HG03571 (cell line): ENCODE measurements around the gene CRYBA2.

Experiments
- ATAC-seq: cut with Tn5 transposase; IDR thresholded peaks from one replicate; pipeline ENCODE4 v1.9.1; 2021; ENCODE audit not compliant: unreplicated experiment

CRYBA2 gene

DNA sequence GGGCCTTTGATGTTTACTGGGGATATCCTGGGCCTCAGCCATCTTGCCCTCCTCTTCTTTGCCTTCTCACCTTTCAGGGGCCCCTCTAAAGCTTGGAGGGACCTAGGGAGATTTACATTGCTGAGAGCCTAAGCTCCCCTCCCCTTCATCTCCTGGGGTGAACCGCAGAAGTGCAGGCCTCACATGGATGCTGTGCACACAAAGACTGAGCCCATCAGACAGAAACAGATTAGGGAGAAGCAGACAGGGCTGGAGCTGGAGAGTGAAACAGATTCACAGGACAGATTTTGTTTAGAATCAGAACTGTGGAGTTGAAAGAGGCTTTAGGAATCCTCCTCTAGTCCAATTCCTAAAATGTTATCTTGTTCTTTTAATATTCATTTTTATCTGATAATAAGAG, 37.2 kb downstream of the CRYBA2 start:
- no peak for ATAC-seq

DNA sequence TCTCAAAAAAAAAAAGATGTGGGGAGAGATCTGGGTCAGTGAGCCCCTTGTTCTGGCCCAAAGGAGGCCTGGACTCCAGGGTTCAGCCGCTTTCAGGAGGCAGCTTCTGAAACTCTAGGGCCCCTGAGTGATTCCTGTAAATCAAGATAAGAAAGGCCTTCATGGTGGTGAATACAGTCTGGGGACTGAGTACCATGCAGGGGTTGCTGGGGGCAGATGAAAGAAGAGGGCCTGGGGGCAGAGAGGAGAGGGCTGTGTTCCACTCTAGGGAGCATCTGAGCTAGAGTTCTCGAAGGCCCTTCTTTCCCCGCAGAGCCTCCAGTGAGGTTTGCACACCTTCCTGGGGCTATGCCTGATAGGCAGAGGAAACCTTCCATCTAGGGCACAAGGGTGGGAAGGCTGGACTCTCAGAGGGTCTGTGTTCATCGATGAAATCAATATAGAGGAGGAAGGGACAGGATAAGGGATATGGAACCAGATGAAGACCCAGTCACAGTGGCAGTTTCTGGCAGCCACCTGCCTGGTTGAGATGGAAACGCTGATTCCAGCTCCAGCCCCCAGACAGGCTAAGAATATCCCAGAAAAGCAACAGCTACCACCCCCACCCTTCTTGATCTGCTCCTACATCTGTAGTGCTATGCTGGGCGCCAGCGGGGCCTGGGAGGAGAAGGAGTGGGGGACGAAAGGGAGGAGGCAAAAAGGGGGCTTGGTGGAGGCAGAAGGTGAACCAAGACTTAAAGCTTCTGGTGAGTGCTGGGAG, 38.5 kb downstream of the CRYBA2 start:
- no peak for ATAC-seq

DNA sequence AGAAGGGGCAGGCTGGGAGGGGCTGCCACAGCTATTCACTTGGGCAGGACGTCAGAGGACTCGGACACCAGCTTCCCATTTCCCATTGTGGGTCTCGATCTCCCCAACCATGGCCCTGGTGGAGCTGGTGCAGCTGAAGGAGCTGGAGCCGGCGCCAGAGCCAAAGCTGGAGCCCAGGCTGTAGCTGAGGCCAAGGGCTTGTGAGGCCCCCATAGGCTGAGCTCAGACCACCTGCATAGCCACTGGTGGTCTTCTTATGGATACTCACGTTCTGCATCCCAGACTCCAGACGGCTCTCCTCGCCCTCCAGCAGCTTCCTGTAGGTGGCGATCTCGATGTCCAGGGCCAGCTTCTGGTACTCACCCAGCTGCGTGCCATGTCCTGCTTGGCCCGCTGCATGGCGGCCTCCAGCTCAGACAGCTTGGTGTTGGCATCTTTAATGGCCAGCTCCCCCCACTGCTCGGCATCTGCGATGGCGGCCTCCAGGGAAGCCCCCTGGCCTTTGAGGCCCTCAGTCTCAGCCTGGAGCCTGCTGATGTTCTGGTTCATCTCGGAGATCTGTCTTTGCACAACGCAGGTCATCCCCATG, 39.8 kb downstream of the CRYBA2 start:
- ATAC-seq, result no peak

DNA sequence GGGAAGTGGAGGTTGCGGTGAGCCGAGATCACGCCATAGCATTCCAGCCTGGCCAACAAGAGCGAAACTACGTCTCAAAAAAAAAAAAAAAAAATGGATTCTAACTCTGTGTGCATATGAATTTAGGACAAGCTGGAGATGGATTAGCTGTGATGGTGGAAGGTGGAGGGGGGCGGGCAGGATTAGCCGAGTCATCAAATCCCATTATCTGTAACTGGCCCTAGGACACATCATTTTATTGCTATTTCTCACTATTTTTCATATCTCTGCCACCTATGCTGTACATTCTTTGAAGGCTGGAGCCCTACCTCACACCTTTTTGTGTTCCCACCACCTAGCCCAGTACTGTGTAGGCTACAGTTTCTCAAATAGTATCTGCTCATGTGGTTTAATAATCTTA, 41.1 kb downstream of the CRYBA2 start:
- ATAC-seq, result no peak

DNA sequence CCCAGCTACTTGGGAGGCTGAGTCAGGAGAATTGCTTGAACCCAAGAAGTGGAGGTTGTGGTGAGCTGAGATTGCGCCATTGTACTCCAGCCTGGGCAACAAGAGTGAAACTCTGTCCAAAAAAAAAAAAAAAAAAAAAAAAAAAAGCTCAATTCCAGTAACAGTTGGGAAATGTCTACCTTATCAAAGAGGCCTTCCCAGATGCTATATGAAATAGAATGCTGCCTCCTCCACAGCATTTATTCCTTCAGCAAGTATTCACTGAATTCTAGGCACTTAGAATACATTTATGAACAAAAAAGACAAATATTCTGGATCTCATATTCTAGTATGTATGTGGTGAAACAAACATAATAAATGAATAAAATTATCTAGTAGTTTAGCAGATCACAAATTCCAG, 46.6 kb downstream of the CRYBA2 start:
- no peak for ATAC-seq

DNA sequence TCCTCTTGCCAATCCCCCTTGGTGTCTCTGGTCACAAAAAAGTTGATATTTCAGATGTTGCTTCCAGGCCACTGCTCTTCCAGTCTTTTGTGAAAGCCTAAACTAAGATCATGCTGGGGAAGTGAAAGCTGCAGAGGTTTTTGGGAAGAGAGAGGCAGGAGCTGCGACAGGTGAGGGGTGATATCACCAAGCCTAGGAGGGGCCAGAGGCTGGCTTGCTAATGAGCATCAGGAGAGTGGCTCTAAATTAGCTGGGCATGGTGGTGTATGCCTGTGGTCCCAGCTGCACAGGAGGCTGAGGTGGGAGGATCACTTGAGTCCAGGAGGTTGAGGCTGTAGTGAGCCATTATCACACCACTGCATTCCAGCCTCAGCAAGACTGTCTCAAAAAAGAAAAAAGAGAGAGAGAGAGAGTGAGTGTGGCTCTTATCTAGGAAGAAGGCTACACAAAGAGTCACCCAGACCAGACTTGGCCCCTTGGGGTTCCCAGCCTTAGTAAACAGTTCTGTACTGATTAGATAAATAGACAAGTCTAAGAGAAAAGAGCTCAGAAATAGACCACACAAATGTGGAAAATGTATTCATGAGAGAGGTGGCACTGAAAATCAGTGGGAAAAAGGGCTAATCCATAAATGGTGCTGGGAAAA, 48.3 kb downstream of the CRYBA2 start:
- no peak for ATAC-seq
